NOMO-1 (cell line): ENCODE data around the gene YWHAQ.

Experiments
- DNase-seq, 2 experiments: peaks; one replicate each; lab custom pipeline; 2025; ENCODE audit not compliant: unreplicated experiment in 2 of 2; lab: John Stamatoyannopoulos, UW

The YWHAQ gene

GRCh38 chr2:9655441-9656269, 24.9 kb upstream of the YWHAQ start:
- no peak for DNase-seq

GRCh38 chr2:9654452-9655100, 23.8 kb upstream of the YWHAQ start:
- no peak for DNase-seq

GRCh38 chr2:9653485-9654271, 22.9 kb upstream of the YWHAQ start:
- no peak for DNase-seq

GRCh38 chr2:9652898-9653479, 22.2 kb upstream of the YWHAQ start:
- DNase-seq = no peak

GRCh38 chr2:9652267-9652666, 21.5 kb upstream of the YWHAQ start:
- DNase-seq = no peak

- no peak for DNase-seq
Measured at GRCh38 chr2:9650119-9650821, 19.5 kb upstream of the YWHAQ start.

- DNase-seq = no peak
Measured at GRCh38 chr2:9649261-9649660, 18.5 kb upstream of the YWHAQ start.

- DNase-seq = no peak
Measured at GRCh38 chr2:9648821-9649220, 18.0 kb upstream of the YWHAQ start.

GRCh38 chr2:9647884-9648283, 17.1 kb upstream of the YWHAQ start:
- DNase-seq = no peak

- no peak for DNase-seq
Measured at GRCh38 chr2:9646196-9647030, 15.6 kb upstream of the YWHAQ start.

GRCh38 chr2:9644603-9645002, 13.8 kb upstream of the YWHAQ start:
- no peak for DNase-seq

GRCh38 chr2:9644021-9644420, 13.2 kb upstream of the YWHAQ start:
- no peak for DNase-seq

- no peak for DNase-seq
Measured at GRCh38 chr2:9641641-9642040, 10.8 kb upstream of the YWHAQ start.

GRCh38 chr2:9640403-9641104, 9.8 kb upstream of the YWHAQ start:
- no peak for DNase-seq

- no peak for DNase-seq
Measured at GRCh38 chr2:9639740-9640343, 9.0 kb upstream of the YWHAQ start.

- DNase-seq = no peak
Measured at GRCh38 chr2:9639000-9639602, 8.3 kb upstream of the YWHAQ start.

- no peak for DNase-seq
Measured at GRCh38 chr2:9638532-9638931, 7.7 kb upstream of the YWHAQ start.

- no peak for DNase-seq
Measured at GRCh38 chr2:9637330-9637729, 6.5 kb upstream of the YWHAQ start.
